DMS153 (cell line): Measurements from ENCODE around the gene COL7A1.

Experiments used
- DNase-seq: peaks from one replicate; lab custom pipeline; 2025; lab: John Stamatoyannopoulos, UW

COL7A1 gene

GRCh38 chr3:48619541-48620524, 24.7 kb upstream of the COL7A1 start:
- no peak for DNase-seq

DNA sequence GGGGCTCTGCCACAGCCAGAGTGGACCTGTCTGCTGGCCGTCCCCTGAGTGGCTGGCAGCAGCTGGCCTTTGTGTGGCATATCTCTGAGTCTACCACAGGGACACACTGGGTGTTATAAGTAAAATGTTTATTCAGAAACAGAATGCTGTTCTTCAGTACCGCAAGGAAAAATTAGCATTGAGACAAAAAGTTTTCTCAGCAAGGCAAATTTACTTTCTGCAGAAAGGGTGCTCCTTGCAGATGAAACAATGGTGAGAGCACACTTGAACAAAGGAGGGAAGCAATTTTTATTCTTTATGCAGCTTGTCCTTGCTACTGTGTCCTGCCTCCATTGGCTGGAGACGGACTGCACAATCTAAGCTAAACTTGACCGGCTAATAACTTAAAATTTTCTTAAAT, 22.4 kb upstream of the COL7A1 start:
- no peak for DNase-seq

GRCh38 chr3:48614044-48614443, 18.9 kb upstream of the COL7A1 start:
- DNase-seq = no peak

DNA sequence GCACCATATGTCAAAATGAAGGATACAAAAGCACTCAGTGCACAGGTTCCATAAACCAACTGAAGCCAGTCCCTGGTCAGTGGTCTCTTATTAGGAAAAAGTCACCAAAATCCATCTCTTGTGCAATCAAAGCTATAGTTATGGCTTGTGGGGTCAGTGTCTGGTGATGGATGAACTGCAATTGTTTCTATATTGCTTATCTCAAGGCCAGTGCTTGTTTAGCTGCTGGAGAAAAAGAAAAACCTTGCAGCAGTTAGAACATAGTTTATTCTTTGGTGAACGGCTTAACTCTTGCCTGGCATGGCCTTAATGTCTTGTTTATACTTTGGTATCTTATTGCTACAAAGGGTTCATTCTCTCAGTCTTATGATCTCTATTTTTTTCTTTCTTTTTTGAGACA, 17.2 kb upstream of the COL7A1 start:
- no peak for DNase-seq

DNA sequence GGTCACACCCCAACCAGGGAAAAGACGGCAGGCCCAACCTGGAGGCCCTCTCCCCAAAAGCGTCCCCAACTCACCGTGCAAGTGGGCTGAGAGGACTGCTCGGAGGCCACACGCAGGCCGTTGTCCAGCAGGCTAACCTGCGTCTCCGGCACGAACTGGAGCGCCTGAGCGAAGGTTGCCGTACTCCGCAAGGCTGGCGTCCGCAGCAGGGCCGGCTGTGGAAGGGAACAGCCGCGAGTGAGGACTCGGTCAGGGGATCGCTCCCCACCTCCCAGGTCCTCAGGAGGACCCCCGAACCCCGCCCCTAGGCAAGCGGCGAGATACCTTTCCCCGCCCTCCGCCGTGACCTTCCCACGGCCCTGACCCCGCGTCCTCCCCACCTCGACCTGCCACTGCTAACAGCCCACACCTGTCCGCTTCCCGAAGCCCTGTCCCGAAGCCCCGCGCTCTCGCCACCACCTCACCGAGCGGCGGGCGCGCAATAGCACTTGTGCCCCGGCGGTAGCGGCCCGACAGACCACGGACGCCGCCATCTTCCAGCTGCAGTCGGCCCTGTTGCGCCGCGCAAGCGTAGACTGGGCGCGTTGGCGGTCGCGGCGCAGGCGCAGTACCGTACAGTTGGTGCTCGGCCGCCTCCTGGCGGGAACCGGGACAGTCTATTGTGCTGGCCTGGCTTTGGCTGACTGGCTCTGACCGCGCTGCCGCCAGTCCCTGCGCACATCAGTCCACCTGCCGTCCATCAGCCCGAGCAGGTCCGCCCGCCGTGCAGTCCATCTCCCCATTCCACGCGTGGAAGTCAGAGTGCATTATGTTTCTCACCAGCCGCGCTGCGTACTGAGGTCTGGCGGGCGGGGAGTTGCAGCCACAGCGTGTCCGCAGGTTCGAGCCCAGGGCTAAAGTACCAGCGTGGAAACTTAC, 14.2 kb upstream of the COL7A1 start, which contains the start of gene UQCRC1:
TSS of gene UQCRC1 (minus strand) at position 559 of the 918 bp plus-strand sequence. CDS start at position 533, 26 bp downstream.
- DNase-seq = peak; percentile 59

GRCh38 chr3:48607519-48607918, 12.4 kb upstream of the COL7A1 start:
- no peak for DNase-seq

DNA sequence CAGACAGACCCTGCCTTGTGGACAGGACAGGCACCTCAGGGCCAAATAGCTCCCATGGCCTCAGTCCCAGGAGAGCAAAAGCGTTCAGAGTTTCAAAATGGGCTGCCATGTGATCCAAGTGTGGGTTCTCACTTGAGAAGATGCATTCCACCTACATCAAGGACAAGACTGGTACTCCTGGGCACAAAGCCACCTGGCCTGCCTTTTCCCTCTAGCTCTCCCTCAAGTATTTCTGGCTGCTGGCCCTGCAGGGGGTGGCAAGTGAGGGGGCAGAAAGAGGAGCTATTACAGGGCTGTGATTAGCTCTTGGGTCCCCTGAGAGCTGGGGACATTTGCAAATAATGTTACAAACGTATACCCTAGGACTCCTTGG, 6.5 kb upstream of the COL7A1 start:
- no peak for DNase-seq

DNA sequence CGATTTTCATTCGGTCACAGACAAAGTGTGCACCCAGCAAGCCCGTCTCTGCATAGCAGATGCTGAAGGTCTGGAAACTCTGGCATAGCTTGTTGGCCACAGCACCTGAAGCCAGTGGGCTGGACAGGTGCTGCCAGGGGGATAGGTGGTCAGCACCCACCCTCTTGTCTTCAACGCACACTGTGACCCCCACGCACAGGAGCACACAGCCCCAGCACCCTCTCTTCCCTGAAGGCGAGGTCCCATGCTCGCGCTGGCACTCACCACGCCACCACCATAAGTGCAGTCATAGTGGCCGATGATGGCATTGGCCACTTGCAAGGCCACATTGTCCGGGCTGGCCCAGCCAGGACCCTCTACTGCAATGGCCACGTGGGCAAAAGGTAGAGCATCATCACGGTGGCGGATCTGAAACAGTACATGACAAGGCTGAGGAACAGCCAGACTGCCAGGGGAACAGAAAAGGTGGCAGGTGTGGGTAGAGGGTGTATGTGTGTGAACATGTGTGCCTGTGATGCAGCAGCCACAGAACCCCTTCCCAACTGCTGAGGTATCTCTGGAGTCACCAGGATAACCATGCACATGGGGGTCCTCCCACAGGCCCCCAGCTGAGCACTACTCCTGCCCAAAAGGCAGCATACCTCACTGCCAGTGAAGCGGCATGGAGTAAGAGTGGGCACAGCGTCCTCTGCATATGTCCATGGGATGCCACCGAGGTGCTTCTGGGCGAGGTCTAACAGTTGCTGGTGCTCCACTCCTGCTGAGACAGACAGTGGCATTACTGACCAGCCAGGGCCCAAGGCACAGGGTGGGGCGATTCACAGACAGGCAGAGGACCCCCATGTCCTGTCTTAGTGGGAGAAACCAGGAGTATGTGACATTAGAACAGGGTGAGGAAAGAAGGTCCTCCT, 5.8 kb upstream of the COL7A1 start:
- no peak for DNase-seq

DNA sequence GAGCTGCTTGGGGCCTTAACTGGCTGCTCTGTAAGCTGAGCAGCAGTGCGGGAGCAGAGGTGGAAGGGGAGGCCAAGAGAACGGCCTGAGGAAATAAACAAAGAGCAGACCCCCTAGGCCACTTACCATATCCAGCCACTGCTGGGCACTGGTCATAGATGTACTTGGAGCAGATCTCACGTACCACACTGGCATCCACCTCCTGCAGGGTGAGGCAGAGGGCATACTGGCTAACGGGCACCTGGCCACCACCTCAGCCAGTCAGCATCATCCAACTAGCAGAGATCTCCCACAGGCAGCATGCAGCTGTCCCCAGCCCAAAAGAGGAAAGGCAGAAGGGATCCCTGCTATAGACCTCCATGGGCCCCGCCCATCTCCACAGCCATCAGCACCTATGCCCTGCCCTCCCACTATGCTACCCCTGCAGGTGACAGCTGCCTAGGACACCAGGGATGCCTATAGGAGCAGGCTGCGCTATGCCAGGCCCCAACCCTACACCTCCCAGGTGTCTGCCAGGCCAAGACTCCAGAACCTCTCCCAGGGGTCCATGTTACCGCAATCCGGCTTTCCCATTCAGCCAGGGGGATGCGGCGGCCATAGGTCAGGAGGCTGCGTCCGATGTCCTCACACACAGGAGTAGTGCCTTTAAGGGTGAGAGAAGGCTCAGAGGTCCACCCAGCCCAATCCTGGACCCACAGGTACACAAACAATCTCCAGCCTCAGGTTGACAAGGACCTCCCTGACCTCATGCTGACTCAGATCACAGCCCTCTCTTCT, 4.6 kb upstream of the COL7A1 start:
- no peak for DNase-seq

DNA sequence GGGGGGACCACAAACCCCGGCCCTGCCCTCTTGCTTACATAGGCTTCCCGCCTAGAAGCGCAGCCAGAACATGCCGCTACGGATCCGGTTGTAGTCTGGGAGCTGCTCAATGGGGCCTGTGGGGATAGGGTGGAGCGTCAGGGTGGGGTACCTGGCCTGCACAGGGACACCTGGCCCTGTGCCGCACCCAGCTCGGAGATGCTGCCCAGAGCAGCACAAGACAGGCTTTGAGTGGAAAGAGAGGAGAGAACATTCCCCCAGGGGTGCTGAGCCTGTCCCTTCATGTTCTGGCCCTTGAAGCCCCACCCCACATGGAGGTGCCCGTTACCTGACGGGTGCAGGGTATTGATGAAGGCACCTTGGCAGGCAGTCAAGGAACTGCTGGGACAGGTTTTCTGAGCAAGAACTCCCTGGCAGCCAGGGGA, 4.0 kb upstream of the COL7A1 start:
- no peak for DNase-seq

DNA sequence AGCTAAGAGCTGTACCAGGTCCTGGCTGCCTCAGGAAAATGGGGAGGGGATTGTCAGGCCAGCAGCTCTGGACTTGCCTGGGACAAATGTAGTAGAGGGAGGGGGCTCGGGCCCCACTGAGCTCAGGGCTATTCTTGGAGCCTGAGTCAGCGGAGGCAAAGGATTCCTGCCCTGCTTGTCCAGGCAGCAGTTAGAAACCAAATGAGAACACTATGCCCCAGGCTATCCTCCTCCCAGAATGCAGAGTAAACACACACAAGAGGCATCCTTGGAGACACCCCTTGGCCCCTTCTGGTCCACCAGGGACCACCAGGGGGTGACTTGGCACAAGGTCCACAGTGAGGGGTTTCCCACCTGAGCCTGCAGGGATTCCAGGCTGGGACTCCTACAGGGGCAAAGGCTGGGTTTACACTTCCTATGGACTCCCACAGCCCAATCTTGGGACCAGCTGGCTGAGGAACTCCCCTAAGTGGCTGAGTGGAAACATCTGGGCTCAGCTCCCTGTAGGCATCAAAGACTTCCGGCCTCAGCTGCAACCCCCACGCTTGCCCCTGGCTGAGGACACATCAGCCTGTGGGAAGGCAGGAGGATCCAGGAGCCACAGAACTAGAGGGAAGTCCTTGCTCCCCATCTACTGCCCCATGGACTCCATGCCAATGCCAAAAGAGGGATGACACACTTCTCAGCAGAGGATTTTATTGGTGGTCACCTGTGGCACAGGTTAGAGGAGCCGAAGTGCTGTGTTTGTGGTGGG, 3.4 kb upstream of the COL7A1 start:
- no peak for DNase-seq

GRCh38 chr3:48597408-48597800, 2.3 kb upstream of the COL7A1 start:
- DNase-seq = no peak

GRCh38 chr3:48596676-48597407, 1.7 kb upstream of the COL7A1 start:
- DNase-seq = no peak

GRCh38 chr3:48596157-48596556, 1.0 kb upstream of the COL7A1 start:
- no peak for DNase-seq

DNA sequence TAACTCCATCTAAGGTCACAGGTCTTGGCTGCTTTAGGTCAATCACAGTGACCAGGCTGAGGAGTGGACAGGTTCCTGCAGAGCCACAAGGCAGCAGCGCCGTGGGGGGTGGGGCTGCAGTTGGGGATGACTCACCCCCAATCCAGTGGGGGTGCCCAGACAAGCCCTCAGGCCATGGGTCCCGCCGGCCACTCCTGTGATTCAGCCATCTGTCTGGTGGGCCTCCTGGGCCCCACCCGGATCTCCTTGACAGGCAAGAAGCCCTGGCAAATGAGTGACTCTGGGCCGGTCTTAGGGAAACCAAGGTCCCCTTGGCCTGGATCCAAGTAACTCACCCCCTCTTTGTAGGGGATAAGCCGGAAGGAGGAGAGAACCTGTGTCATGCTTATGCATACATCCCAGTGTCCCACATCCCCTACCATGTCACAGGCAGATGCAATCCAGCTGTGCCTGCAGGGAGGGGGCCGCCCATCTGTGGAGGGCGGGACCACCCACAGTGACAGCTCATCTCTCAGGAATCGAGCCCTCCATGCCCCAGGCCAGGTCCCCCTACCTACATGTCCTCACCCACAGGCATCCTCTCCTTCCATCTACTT, 495 bp upstream of the COL7A1 start:
- no peak for DNase-seq

- DNase-seq = no peak
Measured at GRCh38 chr3:48594417-48595049, 596 bp downstream of the COL7A1 start.

DNA sequence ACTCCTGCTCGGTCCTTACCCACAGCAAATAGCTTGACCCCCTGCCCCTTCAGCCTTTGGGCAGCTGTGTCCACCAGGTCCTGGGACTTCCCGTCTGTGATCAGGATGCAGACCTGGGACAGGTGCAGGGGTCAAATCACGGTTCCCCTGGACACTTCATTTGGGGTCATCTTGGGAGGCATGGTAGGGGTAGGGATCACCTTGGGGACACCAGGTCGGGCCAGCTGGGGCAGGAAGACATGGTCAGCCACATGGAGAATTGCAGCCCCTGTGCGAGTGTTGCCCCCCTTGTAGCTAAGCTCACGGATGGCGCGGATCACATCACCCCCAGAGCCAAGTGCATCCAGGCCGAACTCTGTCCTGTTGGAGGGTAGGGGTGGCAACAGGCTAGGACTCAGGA, 1.8 kb downstream of the COL7A1 start:
- DNase-seq = no peak

- no peak for DNase-seq
Measured at GRCh38 chr3:48592519-48593087, 2.5 kb downstream of the COL7A1 start.
